ENCODE data around the gene CDK17.
"Not testable (repeated sequence)": the region's sequence is repeated elsewhere in the genome, so short reads cannot be mapped to it uniquely, and the experiment has no call there.

The CDK17 gene

GRCh38 chr12:96386794-96387193 lies 13.4 kb downstream of the CDK17 start:
- no peak for DNase-seq

GRCh38 chr12:96383991-96384390 lies 16.2 kb downstream of the CDK17 start:
- DNase-seq: no peak

DNA sequence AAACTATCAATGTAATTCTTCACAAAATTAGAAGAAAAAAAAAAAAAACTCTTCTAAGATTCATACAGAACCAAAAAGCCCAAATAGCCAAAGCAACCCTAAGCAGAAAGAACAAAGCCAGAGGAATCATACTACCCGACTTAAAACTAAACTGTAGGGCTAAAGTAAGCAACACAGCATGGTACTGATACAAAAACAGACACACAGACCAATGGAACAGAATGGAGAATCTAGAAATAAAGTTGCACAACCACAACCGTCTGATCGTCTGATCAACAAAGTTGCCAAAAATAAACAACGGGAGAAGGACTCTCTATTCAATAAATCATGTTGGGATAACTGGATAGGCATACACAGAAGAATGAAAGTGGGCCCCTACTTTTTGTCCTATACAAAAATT lies 16.9 kb downstream of the CDK17 start:
- no peak for DNase-seq

GRCh38 chr12:96379743-96380142 lies 20.5 kb downstream of the CDK17 start:
- not testable (repeated sequence) for DNase-seq

- no peak for DNase-seq
These were observed 21.9 kb downstream of the CDK17 start for GRCh38 chr12:96378319-96378718.

DNA sequence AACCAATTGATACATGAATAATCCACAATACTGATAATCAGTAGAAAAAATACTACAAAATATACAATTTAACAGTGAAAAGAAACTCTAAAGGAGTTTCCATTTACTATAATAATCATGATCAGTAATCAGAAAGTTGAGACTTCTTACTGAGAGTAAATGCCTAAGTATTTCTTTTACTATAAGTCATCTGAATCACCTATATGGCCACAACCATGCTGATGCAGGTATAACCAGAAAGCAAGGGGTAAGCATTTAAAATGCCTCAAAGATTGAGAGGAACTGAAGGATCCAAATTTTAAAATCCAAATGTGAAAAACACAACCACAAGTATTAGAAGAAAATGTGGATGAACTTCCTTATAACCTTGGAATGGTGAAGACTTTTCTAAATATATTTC lies 23.4 kb downstream of the CDK17 start:
- no peak for DNase-seq

GRCh38 chr12:96375841-96376604 lies 24.2 kb downstream of the CDK17 start:
- no peak for DNase-seq

GRCh38 chr12:96375170-96375569 lies 25.1 kb downstream of the CDK17 start:
- DNase-seq: no peak

DNA sequence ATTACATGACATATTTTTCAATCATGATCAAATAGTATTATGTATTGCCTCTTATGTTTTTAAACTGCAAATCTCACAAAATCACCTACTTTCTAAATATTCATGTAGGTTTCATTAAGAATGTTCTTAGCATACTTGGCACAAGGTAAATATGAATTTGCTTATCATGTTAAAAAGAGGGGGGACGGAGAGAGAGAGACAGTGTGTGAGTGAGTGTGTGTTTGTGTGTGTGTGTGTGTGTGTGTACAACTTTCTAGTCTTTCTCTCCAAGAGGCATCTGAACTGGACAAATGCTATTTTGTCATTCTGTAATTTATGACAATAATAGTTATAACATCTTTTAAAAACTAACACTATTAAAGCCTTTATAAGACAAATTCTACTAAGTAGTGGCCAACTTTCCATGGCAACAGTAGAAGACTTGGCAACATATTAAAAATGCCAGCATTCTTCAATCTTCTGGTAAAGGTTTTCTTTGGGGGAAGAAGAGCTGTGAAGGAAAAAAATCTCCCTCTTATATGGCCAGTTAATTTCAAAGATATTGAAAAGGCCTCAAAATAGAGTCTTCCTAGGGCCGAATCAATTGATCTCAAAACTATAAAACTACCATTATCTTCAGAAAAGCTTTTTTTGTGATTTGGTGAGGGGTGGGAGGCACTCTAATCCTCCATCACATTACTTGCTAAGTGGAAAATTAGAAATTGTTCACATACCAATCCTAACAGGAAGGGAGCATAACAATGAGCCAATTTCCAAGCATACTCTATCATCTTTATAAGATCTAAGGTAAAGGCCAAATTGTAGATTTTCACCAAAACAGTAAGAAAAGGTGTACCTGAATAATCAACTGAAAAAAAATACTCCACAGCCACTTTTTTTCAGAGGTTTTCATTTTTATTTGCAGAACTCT lies 28.2 kb downstream of the CDK17 start:
- DNase-seq: no peak

- no peak for DNase-seq
These were observed 29.0 kb downstream of the CDK17 start for GRCh38 chr12:96371138-96371789.

- no peak for DNase-seq
These were observed 31.6 kb downstream of the CDK17 start for GRCh38 chr12:96368687-96369086.

GRCh38 chr12:96368233-96368632 lies 32.0 kb downstream of the CDK17 start:
- DNase-seq: peak; percentile 53

GRCh38 chr12:96366381-96366654 lies 33.9 kb downstream of the CDK17 start:
- no peak for DNase-seq

DNA sequence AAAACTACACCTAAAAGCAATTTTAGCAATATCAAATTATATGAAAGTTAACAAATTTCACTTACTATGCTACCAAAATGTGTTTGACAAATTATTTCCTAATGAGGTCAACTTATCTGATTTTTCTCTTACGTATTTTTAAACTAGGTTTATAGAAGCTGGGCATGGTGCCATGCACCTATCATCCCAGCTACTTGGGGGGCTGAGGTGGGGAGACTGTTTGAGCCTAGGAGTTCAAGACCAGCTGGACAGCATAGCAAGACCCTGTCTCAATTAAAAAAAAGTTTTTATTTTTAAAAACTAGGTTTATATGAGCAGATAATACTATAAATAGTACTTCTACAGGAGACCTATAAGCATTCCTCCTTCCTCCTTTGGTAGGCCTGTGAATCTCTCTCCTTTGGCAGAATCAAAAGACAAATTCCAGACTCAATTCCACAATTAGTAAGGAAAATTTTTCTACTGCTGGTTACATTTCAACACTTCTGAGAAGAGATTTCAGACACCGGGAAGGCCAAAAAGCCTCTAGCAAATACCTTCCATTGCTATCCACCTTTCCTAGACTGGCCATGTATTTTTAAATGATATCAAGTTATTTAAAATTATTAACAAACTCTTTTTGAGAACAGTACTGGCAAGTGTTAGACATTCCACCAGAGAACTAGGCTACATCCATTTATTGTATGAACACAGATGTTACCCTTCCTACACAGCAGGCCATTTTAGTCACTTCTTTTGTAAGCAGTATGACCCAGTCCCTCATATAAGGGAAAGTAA lies 34.4 kb downstream of the CDK17 start:
- DNase-seq: no peak

DNA sequence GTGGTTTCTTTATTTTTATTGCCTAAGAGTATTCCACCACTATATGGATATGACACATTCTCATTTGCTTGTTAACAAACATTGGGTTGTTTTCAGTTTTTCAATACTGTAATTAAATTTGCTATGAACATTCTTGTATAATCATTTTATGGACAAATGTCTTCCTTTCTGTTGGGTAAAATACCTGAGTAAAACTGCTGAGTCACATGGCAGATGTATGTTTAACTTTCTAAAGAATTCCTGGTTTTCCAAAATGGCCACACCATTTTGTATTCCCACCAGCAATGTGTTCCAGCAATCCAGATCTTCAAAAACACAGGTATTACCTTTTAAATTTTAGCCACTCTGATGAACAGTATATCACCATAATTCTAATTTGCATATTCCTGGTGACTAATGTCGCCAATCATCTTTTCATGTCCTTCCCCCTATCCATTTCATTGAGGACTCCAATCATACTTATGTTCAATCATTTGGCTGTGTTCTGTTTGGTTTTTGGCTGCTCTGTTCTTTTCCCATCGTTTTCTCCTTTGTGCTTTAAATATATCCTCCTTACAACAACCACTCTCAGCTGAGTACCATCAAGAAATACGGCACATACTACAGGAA lies 36.0 kb downstream of the CDK17 start:
- DNase-seq: no peak

DNA sequence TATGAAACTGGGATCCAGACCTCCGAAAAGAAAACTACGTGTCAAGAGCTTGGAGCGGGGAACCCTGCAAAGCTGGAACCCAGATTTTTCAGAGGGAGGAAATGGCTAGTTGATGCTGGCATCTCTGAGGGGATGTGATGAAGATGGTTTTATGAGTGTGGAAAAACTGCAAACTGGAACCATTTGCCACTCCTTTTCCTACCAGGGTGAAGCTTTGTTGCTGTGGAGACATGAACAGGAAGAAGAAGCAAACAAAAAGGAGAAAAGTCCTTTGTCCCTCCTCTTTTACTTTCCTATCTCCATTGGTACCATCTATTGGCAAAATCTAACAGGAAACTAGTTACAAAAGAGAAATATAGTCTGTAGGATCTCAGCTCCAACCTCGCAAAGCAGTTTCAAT lies 39.2 kb downstream of the CDK17 start:
- DNase-seq: no peak

- DNase-seq: no peak
These were observed 39.7 kb downstream of the CDK17 start for GRCh38 chr12:96360550-96360949.

DNA sequence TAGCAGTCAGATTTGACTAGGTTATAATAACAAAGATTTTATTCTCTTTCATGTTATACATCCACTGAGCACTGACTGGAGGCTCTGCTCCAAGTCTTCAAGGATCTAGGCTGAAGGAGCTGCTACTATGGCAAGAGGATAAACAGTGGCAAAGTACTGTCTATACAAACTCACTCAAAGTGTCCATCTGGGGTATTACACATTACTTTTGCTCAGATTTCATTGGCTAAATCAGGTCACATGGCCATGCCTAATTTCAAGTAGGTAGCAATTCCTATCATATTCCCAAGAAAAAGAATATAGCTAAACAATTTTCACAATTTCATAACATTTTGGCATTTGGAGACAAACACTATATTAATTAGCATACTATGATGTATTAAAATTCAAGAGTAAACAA lies 40.9 kb downstream of the CDK17 start:
- DNase-seq: no peak

GRCh38 chr12:96356831-96357230 lies 43.4 kb downstream of the CDK17 start:
- DNase-seq: no peak

DNA sequence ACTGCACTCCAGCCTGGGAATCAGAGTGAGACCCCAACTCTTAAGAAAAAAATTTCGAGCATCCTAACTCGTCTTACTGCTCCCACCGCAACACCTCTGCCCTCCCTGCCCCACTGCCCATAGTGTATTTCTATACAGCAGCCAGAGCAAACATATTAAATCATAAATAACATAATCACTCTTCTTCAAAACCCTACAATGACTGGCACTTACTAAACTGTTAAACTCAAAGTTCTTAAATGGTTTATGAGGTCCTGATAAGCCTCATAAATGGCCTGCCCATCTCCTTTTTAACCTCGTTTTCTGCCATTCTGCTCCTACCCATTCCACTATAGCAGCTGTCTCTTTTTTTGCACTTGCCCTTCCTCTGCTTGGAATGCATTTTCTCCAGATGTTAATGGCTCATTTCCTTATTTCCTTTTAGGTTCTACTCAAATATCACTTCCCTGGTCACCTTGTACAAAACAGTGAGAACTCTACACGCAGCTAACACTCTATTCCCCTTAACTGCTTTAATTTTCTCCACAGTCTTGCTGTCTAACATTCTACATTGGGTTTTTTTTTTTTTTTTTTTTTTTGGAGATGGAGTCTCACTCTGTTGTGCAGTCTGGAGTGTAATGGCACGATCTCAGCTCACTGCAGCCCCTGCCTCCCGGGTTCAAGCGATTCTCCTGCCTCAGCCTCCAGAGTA lies 45.2 kb downstream of the CDK17 start:
- no peak for DNase-seq

GRCh38 chr12:96354326-96354725 lies 45.9 kb downstream of the CDK17 start:
- no peak for DNase-seq
